Adipose tissue (tissue), 3 donors: Measurements from ENCODE around the gene UNC119B. TPM values are rescaled to one million over a fixed set of nuclear protein-coding genes. Genes with fewer than 3 reads are reported as not detected.
A peak's percentile ranks its signal among the peaks of the same experiment; 100 is the strongest.

Source experiments
- H3K27ac ChIP-seq: one replicate; pipeline ENCODE4 v1.5.1; 2013; ENCODE audit warnings: low read depth, low read length
- WGBS, 3 donors: extraction: QIAGEN DNeasy Blood & Tissue Kit; methylation state at CpG; one replicate each; pipeline ENCODE4 v1.1.7; 2013; 5-methylcytosine and 5-hydroxymethylcytosine counted together
- polyA plus RNA-seq, 3 donors: library from polyadenylated mRNA; stranded (reverse); fragments of 200-250 nt; gene quantifications; one replicate each; pipeline ENCODE4 v1.2.3, GENCODE V29; 2013
- donor health status: healthy with polysubstance abuse.
- donor health status: Bipolar disorder and iron deficiency.
- donor health status: healthy.

The UNC119B gene
- polyA plus RNA-seq, 3 donors = 14.9 to 18.9 (median 15.2) TPM

GRCh38 chr12:120686690-120687577 is 23.3 kb upstream of the UNC119B start, which contains the start of gene MLEC:
MLEC (plus strand) TSS chr12:120687149; CDS start chr12:120687297, 148 bp downstream.
- WGBS, 3 donors = 1% methylated on average over 81 to 84 of the region's 84 CpGs

GRCh38 chr12:120687578-120688289 is 22.5 kb upstream of the UNC119B start:
- WGBS, 3 donors = 0 to 1% (median 1%) methylated on average over 22 to 31 of the region's 31 CpGs
- H3K27ac ChIP-seq = no peak overlapping the region

More at GRCh38 chr12:120686690-120687577, 23.3 kb upstream of the UNC119B start, which contains the start of gene MLEC:
- peak within 1 kb of the TSS; percentile 47 for H3K27ac ChIP-seq

GRCh38 chr12:120688527-120689071 is 21.7 kb upstream of the UNC119B start:
- WGBS, 3 donors = 13 to 17% (median 14%) methylated on average over 6 of the region's 6 CpGs
- H3K27ac ChIP-seq = no peak overlapping the region

GRCh38 chr12:120689397-120690082 is 20.7 kb upstream of the UNC119B start:
- WGBS, 3 donors = 31 to 56% (median 56%) methylated on average over 6 of the region's 6 CpGs
- H3K27ac ChIP-seq = no peak overlapping the region

- 57 to 81% (median 81%) methylated on average over 2 of the region's 2 CpGs for WGBS, 3 donors
- no peak overlapping the region for H3K27ac ChIP-seq
Measured at GRCh38 chr12:120690083-120690450, 20.2 kb upstream of the UNC119B start.

DNA sequence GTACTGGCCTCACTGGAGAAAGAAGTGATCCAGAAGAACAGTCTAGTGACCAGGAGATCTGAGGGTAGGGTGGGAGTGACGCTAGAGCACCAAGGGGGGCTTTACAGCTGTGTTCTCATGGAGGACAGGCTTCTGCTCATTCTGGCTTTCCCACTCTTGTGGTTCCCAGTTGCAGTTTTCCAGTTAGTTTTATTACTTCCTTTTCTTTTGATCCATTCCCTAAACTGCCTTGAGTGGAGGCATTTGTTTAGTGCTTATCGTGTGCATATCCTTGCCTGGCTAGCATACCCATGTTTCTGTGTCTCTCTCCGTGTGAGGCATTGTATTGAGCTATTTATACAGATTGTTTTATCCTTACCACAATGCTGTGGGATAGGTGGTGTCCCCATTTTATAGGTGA is 19.3 kb upstream of the UNC119B start:
- H3K27ac ChIP-seq = no peak overlapping the region
- 32 to 67% (median 57%) methylated on average over 3 of the region's 3 CpGs for WGBS, 3 donors

DNA sequence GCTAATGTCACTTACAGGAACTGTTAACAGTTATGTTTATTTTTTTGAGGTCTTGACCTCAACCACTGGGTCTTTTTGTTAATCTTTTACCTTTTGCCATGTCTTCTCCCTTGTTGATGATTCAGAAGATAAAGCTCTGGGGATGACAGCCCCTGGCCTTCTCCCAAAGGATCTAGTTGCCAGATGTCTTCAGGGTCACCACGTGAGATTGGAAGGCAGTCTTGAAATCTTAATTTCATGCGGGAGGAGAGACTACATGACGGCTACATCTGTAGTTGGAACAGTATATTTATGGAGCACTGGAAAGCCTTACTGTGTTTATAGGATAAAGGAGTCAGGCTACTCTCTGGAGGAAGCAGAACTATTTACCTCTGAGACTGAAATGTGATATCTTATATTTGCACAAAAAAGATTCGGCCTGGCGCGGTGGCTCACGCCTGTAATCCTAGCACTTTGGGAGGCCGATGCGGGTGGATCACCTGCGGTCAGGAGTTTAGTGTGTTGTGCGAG is 17.7 kb upstream of the UNC119B start:
- no peak overlapping the region for H3K27ac ChIP-seq
- WGBS, 3 donors = 36 to 72% (median 58%) methylated on average over 11 of the region's 11 CpGs

GRCh38 chr12:120693848-120694247 is 16.4 kb upstream of the UNC119B start:
- H3K27ac ChIP-seq = no peak overlapping the region
- WGBS, 3 donors = 73 to 89% (median 83%) methylated on average over 4 of the region's 4 CpGs

DNA sequence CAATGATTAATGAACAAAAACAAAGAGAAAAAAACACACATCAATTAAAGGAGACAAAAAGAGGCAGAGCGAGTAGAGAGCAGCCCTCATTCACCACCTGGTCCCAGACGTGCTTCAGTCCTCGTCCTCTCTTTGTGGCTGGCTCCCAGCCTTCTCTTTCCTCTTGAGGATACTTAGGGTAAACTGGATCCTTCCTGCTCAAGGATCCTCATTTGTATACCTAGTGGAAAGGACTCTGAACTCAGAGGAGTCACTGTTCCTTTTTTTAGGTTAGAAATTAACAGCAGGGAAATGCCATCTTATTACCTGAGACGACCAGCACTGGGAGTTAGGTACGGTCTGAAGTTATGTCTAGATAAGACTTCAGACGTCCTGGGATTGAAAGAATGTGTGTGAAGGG is 13.6 kb upstream of the UNC119B start:
- WGBS, 3 donors = 61 to 76% (median 68%) methylated on average over 6 of the region's 6 CpGs
- no peak overlapping the region for H3K27ac ChIP-seq

DNA sequence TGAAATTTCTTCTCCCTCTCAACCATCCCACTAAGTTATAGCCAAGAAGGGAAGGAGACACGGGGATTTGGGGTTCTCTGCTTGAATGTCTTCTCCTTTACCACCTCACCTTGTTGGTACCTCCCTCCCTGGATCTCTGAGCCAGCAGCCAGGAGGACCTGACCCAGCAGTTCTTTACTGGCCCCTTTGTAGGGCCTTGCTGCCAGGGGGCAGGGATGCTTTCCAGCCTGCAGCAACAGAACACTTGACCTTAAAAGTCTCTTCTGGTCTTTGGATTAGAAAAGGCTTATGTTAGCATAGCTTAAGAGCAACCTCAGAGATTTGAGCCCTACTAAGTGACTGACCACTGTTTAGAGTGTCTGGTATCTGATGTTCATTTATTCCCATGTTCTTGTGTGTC is 12.9 kb upstream of the UNC119B start:
- no peak overlapping the region for H3K27ac ChIP-seq
- 81 to 95% (median 89%) methylated on average over 1 of the region's 1 CpG for WGBS, 3 donors

GRCh38 chr12:120698665-120699064 is 11.6 kb upstream of the UNC119B start:
- whole genome bisulfite sequencing, 3 donors = 57 to 84% (median 58%) methylated on average over 3 of the region's 3 CpGs
- H3K27ac ChIP-seq = no peak overlapping the region

DNA sequence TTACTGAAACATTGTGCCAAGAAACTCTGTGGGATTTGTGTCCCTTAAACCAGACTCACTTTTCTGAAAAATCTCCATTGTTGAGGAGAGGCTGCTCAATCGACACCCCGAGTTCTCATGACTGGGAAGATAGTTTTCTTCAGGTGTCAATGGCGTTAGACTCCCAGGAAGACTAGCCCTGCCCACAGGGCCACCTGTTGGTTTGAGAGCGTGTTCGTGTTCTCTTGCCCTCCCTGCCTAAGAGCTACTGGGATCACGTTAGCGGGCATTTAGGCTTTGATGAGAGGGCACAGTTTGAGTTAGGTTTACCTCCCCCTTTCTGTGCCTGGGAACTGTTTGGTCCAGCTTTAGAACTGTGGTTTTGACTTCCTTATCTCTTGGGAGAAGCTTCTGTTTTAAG is 10.7 kb upstream of the UNC119B start:
- H3K27ac ChIP-seq = no peak overlapping the region
- WGBS, 3 donors = 87 to 93% (median 88%) methylated on average over 7 of the region's 7 CpGs

- H3K27ac ChIP-seq = no peak overlapping the region
- 83 to 93% (median 90%) methylated on average over 5 of the region's 5 CpGs for WGBS, 3 donors
Measured at GRCh38 chr12:120700886-120701285, 9.4 kb upstream of the UNC119B start.

DNA sequence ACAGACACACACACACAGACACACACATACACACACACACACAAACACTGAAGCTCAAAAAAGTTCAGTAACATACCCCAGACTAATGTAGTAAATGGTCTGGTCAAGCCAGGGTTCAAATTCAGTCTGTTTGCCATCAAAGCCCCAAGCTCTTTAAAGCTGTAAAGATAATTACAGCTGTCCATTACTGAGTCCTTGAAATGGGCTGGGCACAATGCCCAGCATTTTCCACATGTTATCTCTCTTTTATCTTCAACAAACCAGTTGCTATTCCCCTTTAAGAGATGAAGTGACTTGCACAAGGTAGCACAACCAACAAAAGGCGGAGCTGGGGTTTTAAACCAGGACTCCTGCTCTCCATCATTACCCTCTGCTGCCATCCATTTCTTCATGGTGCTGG is 7.6 kb upstream of the UNC119B start:
- H3K27ac ChIP-seq = no peak overlapping the region
- 62 to 90% (median 84%) methylated on average over 1 of the region's 1 CpG for WGBS, 3 donors

- H3K27ac ChIP-seq = no peak overlapping the region
Measured at GRCh38 chr12:120703311-120703942, 6.8 kb upstream of the UNC119B start.

GRCh38 chr12:120705618-120706017 is 4.6 kb upstream of the UNC119B start:
- H3K27ac ChIP-seq = no peak overlapping the region

More at GRCh38 chr12:120703311-120703942, 6.8 kb upstream of the UNC119B start:
- 66 to 76% (median 72%) methylated on average over 11 of the region's 11 CpGs for WGBS, 3 donors

DNA sequence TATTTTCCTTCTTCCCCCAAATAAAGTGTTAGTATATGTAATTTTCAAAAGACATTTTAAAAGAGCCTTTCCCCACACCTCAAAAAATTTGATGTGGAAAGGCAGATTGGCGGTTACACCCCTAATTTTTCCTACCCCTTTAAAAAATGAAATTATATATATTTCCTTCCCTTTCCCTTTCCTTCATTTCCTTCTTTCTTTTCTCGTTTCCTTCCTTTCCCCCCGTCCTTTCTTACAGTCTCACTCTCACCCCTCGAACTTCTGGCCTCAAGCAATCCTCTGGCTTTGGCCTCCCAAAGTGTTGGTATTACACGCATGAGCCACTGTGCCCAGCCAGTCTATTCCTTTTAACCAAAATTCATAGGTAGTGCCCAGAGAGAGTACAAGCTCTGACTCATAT is 4.2 kb upstream of the UNC119B start:
- no peak overlapping the region for H3K27ac ChIP-seq
- 67 to 86% (median 73%) methylated on average over 5 of the region's 5 CpGs for WGBS, 3 donors

More at GRCh38 chr12:120705618-120706017, 4.6 kb upstream of the UNC119B start:
- WGBS, 3 donors = 56 to 85% (median 83%) methylated on average over 1 of the region's 1 CpG

GRCh38 chr12:120708651-120709050 is 1.6 kb upstream of the UNC119B start:
- no peak overlapping the region for H3K27ac ChIP-seq
- 77 to 81% (median 79%) methylated on average over 4 of the region's 4 CpGs for WGBS, 3 donors
